Neural cell (in vitro differentiated cells): ENCODE data around the gene PAPLN. TPM values are rescaled to one million over a fixed set of nuclear protein-coding genes. Genes with fewer than 3 reads are reported as not detected.

Source experiments
- H2AFZ ChIP-seq: fragments of 200-600, 300-800 bp; sonication (generic), shearing (Covaris generic); 2 replicates; pipeline ENCODE4 v1.6.0; 2014; ENCODE audit warnings: low read depth, mild to moderate bottlenecking, antibody characterized with exemption, low read length, moderate library complexity
- H3F3A ChIP-seq: fragments of 200-600 bp; shearing (Covaris generic); 2 replicates; pipeline ENCODE4 v1.6.1; 2016; ENCODE audit warnings: mild to moderate bottlenecking, moderate library complexity, mixed read lengths, antibody characterized with exemption, low read length; ENCODE audit not compliant: insufficient read depth, poor library complexity, severe bottlenecking
- H3K27ac ChIP-seq: fragments of 200-600, 300-800 bp; sonication (generic), shearing (Covaris generic); 2 replicates; pipeline ENCODE4 v1.5.1; 2014; ENCODE audit warnings: mild to moderate bottlenecking, low read length, moderate library complexity
- H3K27me3 ChIP-seq: fragments of 300-800, 200-600 bp; sonication (generic), shearing (Covaris generic); 2 replicates; pipeline ENCODE4 v1.6.0; 2014; ENCODE audit warnings: mild to moderate bottlenecking, low read depth, low read length, moderate library complexity; ENCODE audit not compliant: insufficient read depth
- H3K36me3 ChIP-seq: fragments of 300-800, 200-600 bp; sonication (generic), shearing (Covaris generic); 2 replicates; pipeline ENCODE4 v1.5.1; 2014; ENCODE audit warnings: mild to moderate bottlenecking, antibody characterized with exemption, low read length, moderate library complexity; ENCODE audit not compliant: insufficient read depth
- H3K4me2 ChIP-seq: fragments of 300-800, 200-600 bp; sonication (generic), shearing (Covaris generic); 2 replicates; pipeline ENCODE4 v1.6.0; 2014; ENCODE audit warnings: mild to moderate bottlenecking, low read length
- H3K4me3 ChIP-seq: fragments of 300-800, 200-600 bp; sonication (generic), shearing (Covaris generic); 2 replicates; pipeline ENCODE4 v1.5.1; 2014; ENCODE audit warnings: mild to moderate bottlenecking, low read length, moderate library complexity
- H3K79me2 ChIP-seq: fragments of 200-600 bp; shearing (Covaris generic); replicated peaks from 2 replicates; pipeline ENCODE4 v1.6.0; 2014; ENCODE audit warnings: mild to moderate bottlenecking, low read length, moderate library complexity; ENCODE audit not compliant: insufficient read depth
- H3K9ac ChIP-seq: fragments of 300-800, 200-600 bp; sonication (generic), shearing (Covaris generic); 2 replicates; pipeline ENCODE4 v1.6.1; 2016; ENCODE audit warnings: mild to moderate bottlenecking, low read length, mixed read lengths
- H3K9me2 ChIP-seq: fragments of 200-600 bp; shearing (Covaris generic); 2 replicates; pipeline ENCODE4 v1.6.1; 2016; ENCODE audit warnings: mild to moderate bottlenecking, low read length, mixed read lengths; ENCODE audit not compliant: insufficient read depth
- H3K9me3 ChIP-seq: fragments of 200-600, 300-800 bp; sonication (generic), shearing (Covaris generic); 2 replicates; pipeline ENCODE4 v1.6.1; 2016; ENCODE audit warnings: mild to moderate bottlenecking, mixed run types, low read length, moderate library complexity, mixed read lengths
- H4K20me1 ChIP-seq: fragments of 200-600 bp; shearing (Covaris generic); 2 replicates; pipeline ENCODE4 v1.6.1; 2016; ENCODE audit warnings: mild to moderate bottlenecking, mixed run types; ENCODE audit not compliant: insufficient read depth
- EP300 ChIP-seq: fragments of 450-650 bp; conservative IDR thresholded peaks from 2 replicates; pipeline ENCODE4 v1.6.1; 2014; ENCODE audit warnings: antibody characterized with exemption, mild to moderate bottlenecking, moderate library complexity; ENCODE audit not compliant: poor library complexity, severe bottlenecking
- EZH2 ChIP-seq: fragments of 200-600, 300-800 bp; shearing (Covaris generic), sonication (generic); IDR thresholded peaks from 2 replicates; pipeline ENCODE4 v1.6.1; 2014; ENCODE audit warnings: antibody characterized with exemption, low read length, borderline replicate concordance, mild to moderate bottlenecking; ENCODE audit not compliant: insufficient read depth, poor library complexity, severe bottlenecking
- MXI1 ChIP-seq: fragments of 450-650 bp; conservative IDR thresholded peaks from 2 replicates; pipeline ENCODE4 v1.6.1; 2014; ENCODE audit warnings: antibody characterized with exemption, mild to moderate bottlenecking; ENCODE audit not compliant: poor library complexity, severe bottlenecking
- POLR2AphosphoS5 ChIP-seq: IDR thresholded peaks from 2 replicates; pipeline ENCODE4 v1.6.1; 2012
- RAD21 ChIP-seq: fragments of 450-650 bp; conservative IDR thresholded peaks from 2 replicates; pipeline ENCODE4 v1.6.1; 2014; ENCODE audit warnings: antibody characterized with exemption, mild to moderate bottlenecking, moderate library complexity
- SMC3 ChIP-seq: fragments of 450-650 bp; conservative IDR thresholded peaks from 2 replicates; pipeline ENCODE4 v1.6.1; 2014; ENCODE audit warnings: antibody characterized with exemption, mild to moderate bottlenecking, moderate library complexity; ENCODE audit not compliant: poor library complexity
- TAF1 ChIP-seq: IDR thresholded peaks from 2 replicates; pipeline ENCODE4 v1.6.1; 2012; ENCODE audit warnings: low read depth
- polyA plus RNA-seq: library from polyadenylated mRNA; depleted of rRNA; stranded (reverse); fragments of >200 nt; gene quantifications from 2 replicates; pipeline ENCODE4 v1.2.3, GENCODE V29; 2014
- TF ChIP-seq, protein P1 (sequence below): IDR thresholded peaks from 2 replicates; pipeline ENCODE4 v1.6.1; 2012; ENCODE audit warnings: borderline replicate concordance
- TF ChIP-seq, protein P2 (sequence below): fragments of 450-650 bp; IDR thresholded peaks from 2 replicates; pipeline ENCODE4 v1.5.1; 2014; ENCODE audit warnings: antibody characterized with exemption, mild to moderate bottlenecking, moderate library complexity; ENCODE audit not compliant: poor library complexity, severe bottlenecking

The PAPLN gene
- polyA plus RNA-seq, 1 donor from 2014 or later, result 0.14 TPM

DNA sequence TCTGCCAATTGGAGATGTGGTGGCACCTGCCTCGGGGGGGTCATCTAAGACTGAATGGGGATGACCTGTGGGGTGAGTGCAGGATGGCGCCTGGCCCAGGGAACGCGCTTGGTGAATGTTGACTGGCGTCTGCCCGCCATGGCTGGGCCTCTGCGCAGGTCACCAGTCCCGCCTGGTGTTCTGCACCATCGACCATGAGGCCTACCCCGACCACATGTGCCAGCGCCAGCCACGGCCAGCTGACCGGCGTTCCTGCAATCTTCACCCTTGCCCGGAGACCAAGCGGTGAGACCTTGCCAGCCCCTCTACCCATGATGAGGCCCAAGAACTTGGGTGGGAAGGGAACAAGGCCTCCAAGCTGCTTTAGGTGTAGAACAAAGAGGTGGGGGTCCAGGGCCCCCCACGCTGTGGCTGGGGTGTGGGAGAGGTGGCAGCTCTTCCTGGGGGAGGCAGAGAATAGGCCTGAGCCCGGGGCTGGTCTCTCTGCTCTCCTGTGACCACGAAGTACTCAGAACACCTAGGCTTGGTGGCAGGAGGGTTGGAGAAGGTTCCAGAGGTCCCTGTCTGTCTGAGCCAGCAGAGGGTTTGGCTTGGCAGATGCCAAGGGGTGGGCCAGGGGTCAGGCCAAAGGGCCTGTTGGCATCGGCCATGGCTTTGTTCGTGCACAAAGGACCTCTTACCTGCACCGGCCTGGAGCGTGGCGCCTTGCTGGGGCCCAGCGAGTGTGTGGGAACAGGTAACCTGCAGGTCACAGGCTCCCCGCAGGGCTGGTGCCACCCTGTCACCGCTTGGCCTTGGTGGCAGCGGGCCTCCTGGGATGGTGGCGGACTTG lies 15.4 kb downstream of the PAPLN start:
- no peak overlapping the region for H3K4me3 ChIP-seq

DNA sequence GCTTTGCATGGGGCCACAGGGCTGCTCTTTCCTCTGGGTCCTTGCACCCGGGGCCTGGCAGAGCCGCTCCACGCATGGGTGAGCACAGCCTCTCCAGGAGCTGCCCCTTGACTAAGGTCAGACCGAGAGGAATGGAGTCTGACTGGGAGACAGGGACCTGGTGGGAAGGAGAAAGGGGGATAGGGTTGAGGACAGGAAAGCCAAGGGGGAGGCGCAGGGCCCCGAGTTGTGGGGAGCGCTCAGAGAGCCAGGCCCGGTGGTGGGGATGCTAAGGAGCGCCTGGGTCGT lies 16.0 kb downstream of the PAPLN start:
- Histone ChIP-seq H3K9me2 (no peaks in the 10 kb centered on the region), H3F3A (no peaks in the 10 kb centered on the region), H3K27me3 (no peaks in the 10 kb centered on the region), H3K79me2 (no peaks in the 10 kb centered on the region), H3K36me3 (no peaks in the 10 kb centered on the region), H3K9ac (no peak overlapping the region), H3K4me3 (no peak overlapping the region), H3K9me3 (no peaks in the 10 kb centered on the region), H4K20me1 (no peaks in the 10 kb centered on the region), H2AFZ (no peak overlapping the region), H3K4me2 (no peak overlapping the region), H3K27ac (no peak overlapping the region)
- no peak for TF ChIP-seq TAF1

More for the DNA sequence above, 15.4 kb downstream of the PAPLN start:
- Histone ChIP-seq H3F3A (no peaks in the 10 kb centered on the region), H3K9me3 (no peaks in the 10 kb centered on the region), H3K4me2 (no peak overlapping the region), H3K9ac (no peak overlapping the region), H3K79me2 (no peaks in the 10 kb centered on the region), H3K9me2 (no peaks in the 10 kb centered on the region), H4K20me1 (no peaks in the 10 kb centered on the region), H2AFZ (no peak overlapping the region), H3K27ac (no peak overlapping the region), H3K36me3 (no peaks in the 10 kb centered on the region), H3K27me3 (no peaks in the 10 kb centered on the region)
- TF ChIP-seq SMC3 (no peak), EZH2 (no peak), MXI1 (no peak), EP300 (no peak), RAD21 (no peak), POLR2AphosphoS5 (no peak), TAF1 (no peak)
- TF ChIP-seq, protein P1, sequence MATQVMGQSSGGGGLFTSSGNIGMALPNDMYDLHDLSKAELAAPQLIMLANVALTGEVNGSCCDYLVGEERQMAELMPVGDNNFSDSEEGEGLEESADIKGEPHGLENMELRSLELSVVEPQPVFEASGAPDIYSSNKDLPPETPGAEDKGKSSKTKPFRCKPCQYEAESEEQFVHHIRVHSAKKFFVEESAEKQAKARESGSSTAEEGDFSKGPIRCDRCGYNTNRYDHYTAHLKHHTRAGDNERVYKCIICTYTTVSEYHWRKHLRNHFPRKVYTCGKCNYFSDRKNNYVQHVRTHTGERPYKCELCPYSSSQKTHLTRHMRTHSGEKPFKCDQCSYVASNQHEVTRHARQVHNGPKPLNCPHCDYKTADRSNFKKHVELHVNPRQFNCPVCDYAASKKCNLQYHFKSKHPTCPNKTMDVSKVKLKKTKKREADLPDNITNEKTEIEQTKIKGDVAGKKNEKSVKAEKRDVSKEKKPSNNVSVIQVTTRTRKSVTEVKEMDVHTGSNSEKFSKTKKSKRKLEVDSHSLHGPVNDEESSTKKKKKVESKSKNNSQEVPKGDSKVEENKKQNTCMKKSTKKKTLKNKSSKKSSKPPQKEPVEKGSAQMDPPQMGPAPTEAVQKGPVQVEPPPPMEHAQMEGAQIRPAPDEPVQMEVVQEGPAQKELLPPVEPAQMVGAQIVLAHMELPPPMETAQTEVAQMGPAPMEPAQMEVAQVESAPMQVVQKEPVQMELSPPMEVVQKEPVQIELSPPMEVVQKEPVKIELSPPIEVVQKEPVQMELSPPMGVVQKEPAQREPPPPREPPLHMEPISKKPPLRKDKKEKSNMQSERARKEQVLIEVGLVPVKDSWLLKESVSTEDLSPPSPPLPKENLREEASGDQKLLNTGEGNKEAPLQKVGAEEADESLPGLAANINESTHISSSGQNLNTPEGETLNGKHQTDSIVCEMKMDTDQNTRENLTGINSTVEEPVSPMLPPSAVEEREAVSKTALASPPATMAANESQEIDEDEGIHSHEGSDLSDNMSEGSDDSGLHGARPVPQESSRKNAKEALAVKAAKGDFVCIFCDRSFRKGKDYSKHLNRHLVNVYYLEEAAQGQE, result no peak
- TF ChIP-seq, protein P2, sequence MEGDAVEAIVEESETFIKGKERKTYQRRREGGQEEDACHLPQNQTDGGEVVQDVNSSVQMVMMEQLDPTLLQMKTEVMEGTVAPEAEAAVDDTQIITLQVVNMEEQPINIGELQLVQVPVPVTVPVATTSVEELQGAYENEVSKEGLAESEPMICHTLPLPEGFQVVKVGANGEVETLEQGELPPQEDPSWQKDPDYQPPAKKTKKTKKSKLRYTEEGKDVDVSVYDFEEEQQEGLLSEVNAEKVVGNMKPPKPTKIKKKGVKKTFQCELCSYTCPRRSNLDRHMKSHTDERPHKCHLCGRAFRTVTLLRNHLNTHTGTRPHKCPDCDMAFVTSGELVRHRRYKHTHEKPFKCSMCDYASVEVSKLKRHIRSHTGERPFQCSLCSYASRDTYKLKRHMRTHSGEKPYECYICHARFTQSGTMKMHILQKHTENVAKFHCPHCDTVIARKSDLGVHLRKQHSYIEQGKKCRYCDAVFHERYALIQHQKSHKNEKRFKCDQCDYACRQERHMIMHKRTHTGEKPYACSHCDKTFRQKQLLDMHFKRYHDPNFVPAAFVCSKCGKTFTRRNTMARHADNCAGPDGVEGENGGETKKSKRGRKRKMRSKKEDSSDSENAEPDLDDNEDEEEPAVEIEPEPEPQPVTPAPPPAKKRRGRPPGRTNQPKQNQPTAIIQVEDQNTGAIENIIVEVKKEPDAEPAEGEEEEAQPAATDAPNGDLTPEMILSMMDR, result no peak
